Stimulated activated CD4-positive, alpha-beta T cell treated with anti-CD3 and anti-CD28 coated beads, Interleukin-2, amount 100 ng/mL, for 24 hours (primary cell): ENCODE data around the gene AP2B1.
A peak's percentile ranks its signal among the peaks of the same experiment; 100 is the strongest.
"Not testable (repeated sequence)": the region's sequence is repeated elsewhere in the genome, so short reads cannot be mapped to it uniquely, and the experiment has no call there.

Source experiments
- DNase-seq, 2 donors: peaks; one replicate each; pipeline ENCODE4 v3.0.0-alpha.2; 2020

AP2B1 gene

GRCh38 chr17:35750526-35751395 lies 163.6 kb downstream of the AP2B1 start:
- DNase-seq: no peak

GRCh38 chr17:35751541-35751940 lies 164.4 kb downstream of the AP2B1 start:
- DNase-seq: not testable (repeated sequence)

- DNase-seq: no peak
Measured at GRCh38 chr17:35752471-35752870, 165.3 kb downstream of the AP2B1 start.

- no peak for DNase-seq
Measured at GRCh38 chr17:35752945-35753764, 166.0 kb downstream of the AP2B1 start, which contains the start of gene GAS2L2. Gene GAS2L2, minus strand, starts transcription at chr17:35753239. Its CDS starts 389 bp downstream, at chr17:35752850.

GRCh38 chr17:35757243-35757642 lies 170.1 kb downstream of the AP2B1 start:
- DNase-seq: no peak

- no peak for DNase-seq
Measured at GRCh38 chr17:35760587-35760986, 173.5 kb downstream of the AP2B1 start, which contains the start of gene C17orf50. Gene C17orf50, plus strand, starts transcription at chr17:35760887. Its CDS starts 55 bp downstream, at chr17:35760942.

GRCh38 chr17:35761601-35762000 lies 174.5 kb downstream of the AP2B1 start:
- DNase-seq: no peak

- no peak for DNase-seq
Measured at GRCh38 chr17:35763767-35764122, 176.6 kb downstream of the AP2B1 start.

- peak; percentile 87 to 94 for DNase-seq
Measured at GRCh38 chr17:35764123-35764991, 177.2 kb downstream of the AP2B1 start.

GRCh38 chr17:35765086-35765710 lies 178.1 kb downstream of the AP2B1 start:
- no peak for DNase-seq

- no peak for DNase-seq
Measured at GRCh38 chr17:35765756-35766488, 178.8 kb downstream of the AP2B1 start.

GRCh38 chr17:35766489-35766877 lies 179.4 kb downstream of the AP2B1 start:
- DNase-seq: no peak

- DNase-seq: peak; percentile 37 to 38
Measured at GRCh38 chr17:35766903-35767510, 179.9 kb downstream of the AP2B1 start.

GRCh38 chr17:35768797-35769196 lies 181.7 kb downstream of the AP2B1 start:
- DNase-seq: no peak

GRCh38 chr17:35769895-35770486 lies 182.9 kb downstream of the AP2B1 start:
- DNase-seq: no peak

- no peak for DNase-seq
Measured at GRCh38 chr17:35773129-35773528, 186.0 kb downstream of the AP2B1 start.

GRCh38 chr17:35773679-35774425 lies 186.7 kb downstream of the AP2B1 start:
- DNase-seq: no peak

- no peak for DNase-seq
Measured at GRCh38 chr17:35774499-35774898, 187.4 kb downstream of the AP2B1 start.

- no peak for DNase-seq
Measured at GRCh38 chr17:35775039-35775438, 187.9 kb downstream of the AP2B1 start.

GRCh38 chr17:35775583-35775982 lies 188.5 kb downstream of the AP2B1 start:
- no peak for DNase-seq
